Esophagus muscularis mucosa (tissue), 4 donors: ENCODE results near the gene PIH1D1. TPM values are rescaled to one million over a fixed set of nuclear protein-coding genes. Genes with fewer than 3 reads are reported as not detected.

ENCODE experiments used
- DNase-seq: peaks from one replicate; pipeline ENCODE4 v3.0.0-alpha.2; 2017; ENCODE audit errors: extremely low spot score
- H3K27ac ChIP-seq, 4 donors: fragments of 200-600 bp; sonication (generic); replicated peaks in 1 of 4; 1 replicate in 3 of 4; 2 replicates in 1 of 4; pipeline ENCODE4 v1.5.1; 2016 to 2019; ENCODE audit warnings: mild to moderate bottlenecking in 1 of 4
- H3K27me3 ChIP-seq, 4 donors: fragments of 200-600 bp; sonication (generic); one replicate each; pipeline versions ENCODE4 v1.5.1 to v1.6.0; 2016 to 2019
- H3K36me3 ChIP-seq, 4 donors: fragments of 200-600 bp; sonication (generic); one replicate each; pipeline ENCODE4 v1.5.1; 2016 to 2019
- H3K4me1 ChIP-seq, 4 donors: fragments of 200-600 bp; sonication (generic); one replicate each; pipeline ENCODE4 v1.5.1; 2016 to 2019
- H3K4me3 ChIP-seq, 4 donors: fragments of 200-600 bp; sonication (generic); 1 replicate in 2 of 4; 2 replicates in 2 of 4; pipeline ENCODE4 v1.5.1; 2016 to 2019; ENCODE audit warnings: mild to moderate bottlenecking in 4 of 4, moderate library complexity in 1 of 4
- H3K9me3 ChIP-seq, 4 donors: fragments of 200-600 bp; sonication (generic); 1 replicate in 3 of 4; 2 replicates in 1 of 4; pipeline ENCODE4 v1.5.1; 2016 to 2019
- CTCF ChIP-seq, 3 experiments: fragments of 200-600 bp in 2 of 3; fragments of 450-650 bp in 1 of 3; sonication (generic) in 2 of 3; IDR thresholded peaks; one replicate each; pipeline ENCODE4 v1.5.1; 2017 to 2019; ENCODE audit warnings: antibody characterized with exemption in 3 of 3, mild to moderate bottlenecking in 2 of 3, moderate library complexity in 1 of 3
- EP300 ChIP-seq: sonication (generic); formaldehyde crosslinking; IDR thresholded peaks from one replicate; pipeline ENCODE4 v1.6.1; 2017; ENCODE audit warnings: antibody characterized with exemption
- POLR2A ChIP-seq: fragments of 450-650 bp; IDR thresholded peaks from one replicate; pipeline ENCODE4 v1.6.1; 2017; ENCODE audit warnings: antibody characterized with exemption, moderate library complexity, mild to moderate bottlenecking, low read depth
- POLR2AphosphoS5 ChIP-seq, 2 donors: sonication (generic); formaldehyde crosslinking; IDR thresholded peaks; one replicate each; pipeline ENCODE4 v1.6.1; 2017; ENCODE audit warnings: antibody characterized with exemption in 2 of 2
- WGBS: methylation state at CpG from one replicate; pipeline ENCODE4 v1.1.5; 2018; 5-methylcytosine and 5-hydroxymethylcytosine counted together
- intact Hi-C: fragments of 100-400 bp; cut with DNase I; formaldehyde crosslinking; loops from one replicate; pipeline ENCODE4 v1.15.1; 2023
- total RNA-seq, 4 donors: library from RNA; depleted of rRNA; stranded (reverse); fragments of >200 nt; gene quantifications; one replicate each; pipeline versions ENCODE4 v1.1.0 to v1.2.1, GENCODE V29; 2016

PIH1D1 gene
- total RNA-seq, 4 donors from 2014 or later: 73.6 to 84.0 (median 78.4) TPM

DNA sequence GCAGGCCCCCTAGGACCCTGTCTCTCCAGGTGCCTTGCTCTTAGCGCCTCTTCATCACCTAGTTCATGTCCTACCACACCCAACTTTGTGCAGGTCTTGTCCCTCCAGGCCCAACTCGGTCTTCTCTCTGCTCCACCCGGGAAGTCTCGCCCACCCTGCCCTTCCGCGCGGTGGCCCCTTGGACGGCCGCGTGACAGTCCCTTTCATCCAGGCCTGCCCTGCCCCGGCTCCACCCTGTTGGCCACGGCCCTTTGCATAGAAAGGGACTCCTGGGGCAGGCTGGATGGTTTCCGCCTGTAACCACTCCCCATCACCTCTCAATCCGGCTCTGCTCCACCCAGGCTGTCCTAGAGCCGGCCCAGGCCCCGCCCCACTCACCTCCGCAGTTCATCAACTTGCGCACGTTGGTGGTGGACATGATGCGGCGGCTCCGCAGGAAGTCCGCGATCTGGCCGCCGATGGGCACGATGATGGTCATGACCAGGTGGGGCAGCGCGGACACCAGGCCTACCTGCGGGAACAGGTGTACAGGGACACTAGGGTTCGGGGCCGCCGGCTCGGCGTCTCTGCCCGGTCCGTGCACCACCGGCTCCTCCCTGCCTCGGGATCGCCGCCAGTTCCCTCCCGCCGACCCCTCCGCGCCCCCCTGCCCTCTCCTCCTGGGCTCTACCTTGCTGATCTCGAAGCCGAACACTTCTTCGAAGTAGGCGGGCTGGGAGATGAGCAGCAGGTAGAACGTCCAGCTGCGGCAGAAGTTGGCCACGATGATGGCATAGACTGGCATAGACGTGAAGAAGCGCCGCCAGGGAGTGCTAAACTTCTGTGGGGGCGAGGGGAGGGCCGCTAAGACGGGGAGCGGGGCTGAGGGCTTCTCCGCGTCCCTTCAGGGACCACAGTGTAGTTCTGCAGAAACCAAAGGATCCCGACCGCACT lies 19.2 kb downstream of the PIH1D1 start:
- Histone ChIP-seq H3K27me3 (peaks cover 10 to 100% (median 81%) of the 10 kb centered on the region in 4 donors), H3K36me3 (no peaks in the 10 kb centered on the region), H3K27ac (no peak overlapping the region), H3K9me3 (no peaks in the 10 kb centered on the region), H3K4me3 (no peak overlapping the region), H3K4me1 (peaks cover 9 to 37% (median 14%) of the 10 kb centered on the region in 4 donors)
- DNase-seq: no peak
- intact Hi-C loops: no loop called here
- 18% methylated on average over 26 of the region's 63 CpGs for WGBS
- TF ChIP-seq EP300: no peak

DNA sequence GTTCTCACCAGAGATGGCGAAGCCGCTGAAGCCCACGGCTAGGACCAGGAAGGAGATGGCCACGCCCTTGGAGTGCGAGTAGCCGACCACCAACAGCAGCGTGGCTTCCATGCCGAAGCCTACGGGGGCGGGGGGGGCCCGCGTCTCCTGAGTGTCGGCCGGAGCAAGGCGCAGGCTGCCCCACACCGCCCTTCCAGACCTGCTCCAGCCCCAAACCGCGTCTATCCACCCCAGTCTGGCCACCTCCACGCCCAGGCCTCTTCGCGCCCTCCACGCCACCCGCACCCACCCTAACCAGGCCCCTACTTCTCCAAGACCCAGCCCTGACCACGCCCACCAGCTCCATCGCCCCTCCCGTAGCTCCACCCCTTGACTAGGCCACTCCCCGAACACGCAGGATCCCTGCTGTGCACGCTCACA lies 20.3 kb downstream of the PIH1D1 start:
- TF ChIP-seq CTCF (IDR thresholded peaks at IDR 0.05) (no peak), POLR2A (no peak), POLR2AphosphoS5 (IDR thresholded peaks at IDR 0.05) (no peak), EP300 (no peak)
- DNase-seq: no peak
- H3K4me1 ChIP-seq: peaks cover 9 to 34% (median 15%) of the 10 kb centered on the region in 4 donors
- H3K9me3 ChIP-seq: no peaks in the 10 kb centered on the region
- no peaks in the 10 kb centered on the region for H3K36me3 ChIP-seq
- WGBS: 51% methylated on average over 17 of the region's 29 CpGs
- no peak overlapping the region for H3K4me3 ChIP-seq
- intact Hi-C loops: no loop called here
- H3K27me3 ChIP-seq: peaks cover 10 to 100% (median 80%) of the 10 kb centered on the region in 4 donors
- no peak overlapping the region for H3K27ac ChIP-seq

GRCh38 chr19:49430678-49431329 lies 20.8 kb downstream of the PIH1D1 start:
- no peaks in the 10 kb centered on the region for H3K36me3 ChIP-seq
- H3K27ac ChIP-seq: no peak overlapping the region
- H3K27me3 ChIP-seq: peaks cover 10 to 100% (median 82%) of the 10 kb centered on the region in 4 donors
- intact Hi-C loops: no loop called here
- H3K9me3 ChIP-seq: no peaks in the 10 kb centered on the region
- DNase-seq: no peak
- H3K4me1 ChIP-seq: peaks cover 9 to 37% (median 18%) of the 10 kb centered on the region in 4 donors
- TF ChIP-seq CTCF (IDR thresholded peaks at IDR 0.05): no peak
- no peak for TF ChIP-seq POLR2A
- no peak for TF ChIP-seq EP300
- no peak for TF ChIP-seq POLR2AphosphoS5 (IDR thresholded peaks at IDR 0.05)
- 65% methylated on average over 24 of the region's 28 CpGs for WGBS
- no peak overlapping the region for H3K4me3 ChIP-seq

- no peaks in the 10 kb centered on the region for H3K9me3 ChIP-seq
- DNase-seq: no peak
- H3K4me1 ChIP-seq: peaks cover 9 to 37% (median 18%) of the 10 kb centered on the region in 4 donors
- no peak overlapping the region for H3K27ac ChIP-seq
- intact Hi-C loops: no loop called here
- no peaks in the 10 kb centered on the region for H3K36me3 ChIP-seq
- H3K4me3 ChIP-seq: no peak overlapping the region
- 79% methylated on average over 8 of the region's 9 CpGs for WGBS
- peaks cover 10 to 100% (median 83%) of the 10 kb centered on the region in 4 donors for H3K27me3 ChIP-seq
- TF ChIP-seq POLR2AphosphoS5 (IDR thresholded peaks at IDR 0.05) (no peak), POLR2A (no peak), EP300 (no peak), CTCF (IDR thresholded peaks at IDR 0.05) (no peak)
These were observed 21.4 kb downstream of the PIH1D1 start for GRCh38 chr19:49430172-49430677.
